K562 (cell line): ENCODE results near the gene SPAG4. TPM values are rescaled to one million over a fixed set of nuclear protein-coding genes. Genes with fewer than 3 reads are reported as not detected.

Source experiments
- ATF6 ChIP-seq: sonication (generic); formaldehyde crosslinking; IDR thresholded peaks from 2 replicates; pipeline ENCODE4 v1.4.0; 2020; ENCODE audit warnings: mild to moderate bottlenecking, missing genetic modification reagents
- CHD7 ChIP-seq: fragments of 200-600 bp; sonication (generic); IDR thresholded peaks from one replicate; pipeline ENCODE4 v1.6.1; 2012; ENCODE audit warnings: mild to moderate bottlenecking, low read depth, low read length, inconsistent platforms
- MCM2 ChIP-seq: fragments of 450-650 bp; IDR thresholded peaks from 2 replicates; pipeline ENCODE4 v1.6.1; 2017; ENCODE audit warnings: low read depth, mild to moderate bottlenecking
- ZNF146 ChIP-seq: IDR thresholded peaks from one replicate; pipeline ENCODE4 v1.6.1; 2018; ENCODE audit warnings: missing compliant biosample characterization; ENCODE audit not compliant: unreplicated experiment
- ZNF644 ChIP-seq: fragments of 200-800 bp; sonication (Bioruptor generic); IDR thresholded peaks from 2 replicates; pipeline ENCODE4 v1.6.1; 2016; ENCODE audit warnings: low read depth, missing genetic modification characterization, missing compliant biosample characterization
- polyA plus RNA-seq, 8 experiments: library from polyadenylated mRNA; depleted of rRNA in 4 of 8; stranded (reverse) in 5 of 8; unstranded in 3 of 8; fragments of >200 nt; fragmentation: Nextera tagmentation in 2 of 8; fragmentation: Illumina TruSeq in 1 of 8; extraction: Ambion mirVana in 2 of 8; extraction: Trizol in 1 of 8; gene quantifications; 2 replicates each; pipeline versions ENCODE4 v1.2.1 to v1.2.3, GENCODE V29; 2011 to 2014; ENCODE audit warnings: inconsistent platforms in 1 of 8, missing spikeins in 1 of 8
- total RNA-seq, 7 experiments: library from RNA; depleted of rRNA in 6 of 7; stranded (reverse); fragments of >200 nt in 6 of 7; fragmentation: Illumina TruSeq in 2 of 7; extraction: Trizol in 2 of 7; gene quantifications; 2 replicates each; pipeline versions ENCODE4 v1.2.1 to v1.2.3, GENCODE V29; 2011 to 2021; ENCODE audit warnings: low replicate concordance in 1 of 7

Gene SPAG4
- total and polyA plus RNA-seq, 9 of the 15 experiments (the other 6 are each of a cell fraction or from before 2014, with no cell fraction given) = 1.6 to 11.4 (median 4.6) TPM

GRCh38 chr20:35618263-35619131, 2.9 kb downstream of the SPAG4 start (continued):
- TF ChIP-seq CHD7 (no peak), ATF6 (CRISPR knock-in tag) (no peak), ZNF146 (CRISPR knock-in tag) (no peak), ZNF644 (tag) (no peak), MCM2 (no peak)
